ENCODE results near the gene C16orf74.

DNA sequence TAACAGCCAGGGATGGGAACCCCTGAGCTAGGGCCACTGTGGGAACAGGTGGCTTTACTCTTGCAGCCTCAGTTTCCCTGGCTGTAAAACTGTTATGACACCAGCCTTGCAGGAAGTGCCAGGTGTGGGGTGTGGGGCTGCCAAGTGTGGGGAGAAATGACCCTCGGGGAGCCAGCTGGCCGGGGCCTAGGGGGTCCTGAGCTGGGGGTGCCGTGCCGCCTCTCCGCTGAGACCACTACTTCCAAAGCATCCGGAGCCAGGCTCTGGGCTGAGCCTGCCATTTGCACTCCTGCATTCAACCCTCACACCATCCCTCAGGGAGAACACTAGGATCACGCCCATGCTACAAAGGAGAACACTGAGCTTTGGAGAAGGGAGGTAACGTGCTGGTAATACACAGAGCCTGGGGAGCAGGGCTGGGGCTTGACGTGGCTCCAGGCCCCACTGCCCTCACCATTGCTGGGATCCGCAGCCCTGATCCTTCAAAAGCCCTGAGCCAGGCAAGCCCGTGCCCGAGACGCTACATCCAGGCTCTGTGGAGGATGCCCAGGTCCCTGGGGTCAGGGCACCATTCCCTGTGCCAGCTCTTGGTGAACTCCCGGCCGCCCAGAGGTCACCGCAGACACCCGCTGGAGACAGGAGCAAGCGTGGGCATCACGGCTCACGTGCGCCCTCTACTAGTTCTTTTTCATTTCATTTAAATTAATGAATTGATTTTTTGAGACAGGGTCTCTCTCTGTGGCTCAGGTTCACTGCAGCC is 33.3 kb downstream of the C16orf74 start:
- TF ChIP-seq, protein P1, sequence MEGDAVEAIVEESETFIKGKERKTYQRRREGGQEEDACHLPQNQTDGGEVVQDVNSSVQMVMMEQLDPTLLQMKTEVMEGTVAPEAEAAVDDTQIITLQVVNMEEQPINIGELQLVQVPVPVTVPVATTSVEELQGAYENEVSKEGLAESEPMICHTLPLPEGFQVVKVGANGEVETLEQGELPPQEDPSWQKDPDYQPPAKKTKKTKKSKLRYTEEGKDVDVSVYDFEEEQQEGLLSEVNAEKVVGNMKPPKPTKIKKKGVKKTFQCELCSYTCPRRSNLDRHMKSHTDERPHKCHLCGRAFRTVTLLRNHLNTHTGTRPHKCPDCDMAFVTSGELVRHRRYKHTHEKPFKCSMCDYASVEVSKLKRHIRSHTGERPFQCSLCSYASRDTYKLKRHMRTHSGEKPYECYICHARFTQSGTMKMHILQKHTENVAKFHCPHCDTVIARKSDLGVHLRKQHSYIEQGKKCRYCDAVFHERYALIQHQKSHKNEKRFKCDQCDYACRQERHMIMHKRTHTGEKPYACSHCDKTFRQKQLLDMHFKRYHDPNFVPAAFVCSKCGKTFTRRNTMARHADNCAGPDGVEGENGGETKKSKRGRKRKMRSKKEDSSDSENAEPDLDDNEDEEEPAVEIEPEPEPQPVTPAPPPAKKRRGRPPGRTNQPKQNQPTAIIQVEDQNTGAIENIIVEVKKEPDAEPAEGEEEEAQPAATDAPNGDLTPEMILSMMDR (IDR thresholded peaks at IDR 0.05): peak; percentile 80
- no peak for TF ChIP-seq EZH2 (IDR thresholded peaks at IDR 0.05; ENCODE audit: borderline replicate concordance, insufficient read depth, low read depth, low read length, poor library complexity, severe bottlenecking)

Data from B cell (primary cell).